Measurements from ENCODE around the gene TMC5. TPM values are rescaled to one million over a fixed set of nuclear protein-coding genes. Genes with fewer than 3 reads are reported as not detected.
"Not testable (repeated sequence)": the region's sequence is repeated elsewhere in the genome, so short reads cannot be mapped to it uniquely, and the experiment has no call there.

Gene TMC5
- total RNA-seq, 4 donors from 2014 or later, result 0.29 to 4.0 (median 1.4) TPM

DNA sequence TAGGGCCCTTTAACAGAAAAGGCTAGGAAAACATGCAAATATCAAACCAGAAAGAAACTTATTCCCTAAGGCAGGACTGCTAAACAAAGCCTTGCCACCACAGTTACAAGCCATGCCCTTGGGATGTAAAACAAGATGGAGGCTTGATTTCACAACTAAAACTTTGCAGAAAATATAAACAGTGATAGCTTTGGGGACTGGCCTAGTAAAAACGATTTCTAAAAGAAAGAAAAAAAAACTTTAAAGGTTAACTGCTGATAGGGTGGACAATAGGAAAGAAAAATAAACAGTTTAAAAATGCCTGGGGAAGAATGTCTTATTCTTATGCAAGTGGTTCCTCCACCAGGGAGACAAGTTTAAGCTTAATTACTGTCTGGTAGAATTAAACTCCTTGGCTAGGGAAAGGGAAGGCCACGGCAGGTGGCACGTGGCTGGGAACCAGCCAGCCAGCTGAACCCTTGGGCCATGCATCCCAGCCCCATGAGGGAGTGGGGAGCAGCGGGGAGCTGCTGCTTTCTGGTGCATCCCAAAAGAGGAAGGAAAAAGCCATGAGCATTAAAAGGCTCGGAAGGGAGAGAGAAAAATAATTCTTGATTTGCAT, 10.7 kb upstream of the TMC5 start:
- intact Hi-C loops (cut with DNase I), result no loop called here
- no peaks in the 10 kb centered on the region for H3K27me3 ChIP-seq
- H3K4me3 ChIP-seq (replicated peaks in 1 of 3), result no peak overlapping the region
- no peak for DNase-seq
- H3K36me3 ChIP-seq, result no peaks in the 10 kb centered on the region
- H3K27ac ChIP-seq, result no peak overlapping the region
- TF ChIP-seq POLR2A (IDR thresholded peaks at IDR 0.05) (no peak), CTCF (IDR thresholded peaks at IDR 0.05) (no peak)
- no peaks in the 10 kb centered on the region for H3K9me3 ChIP-seq
- WGBS, 2 donors, result 67 to 72% methylated on average over 5 of the region's 5 CpGs
- H3K4me1 ChIP-seq, result peaks cover 0 to 6% of the 10 kb centered on the region in 2 donors

DNA sequence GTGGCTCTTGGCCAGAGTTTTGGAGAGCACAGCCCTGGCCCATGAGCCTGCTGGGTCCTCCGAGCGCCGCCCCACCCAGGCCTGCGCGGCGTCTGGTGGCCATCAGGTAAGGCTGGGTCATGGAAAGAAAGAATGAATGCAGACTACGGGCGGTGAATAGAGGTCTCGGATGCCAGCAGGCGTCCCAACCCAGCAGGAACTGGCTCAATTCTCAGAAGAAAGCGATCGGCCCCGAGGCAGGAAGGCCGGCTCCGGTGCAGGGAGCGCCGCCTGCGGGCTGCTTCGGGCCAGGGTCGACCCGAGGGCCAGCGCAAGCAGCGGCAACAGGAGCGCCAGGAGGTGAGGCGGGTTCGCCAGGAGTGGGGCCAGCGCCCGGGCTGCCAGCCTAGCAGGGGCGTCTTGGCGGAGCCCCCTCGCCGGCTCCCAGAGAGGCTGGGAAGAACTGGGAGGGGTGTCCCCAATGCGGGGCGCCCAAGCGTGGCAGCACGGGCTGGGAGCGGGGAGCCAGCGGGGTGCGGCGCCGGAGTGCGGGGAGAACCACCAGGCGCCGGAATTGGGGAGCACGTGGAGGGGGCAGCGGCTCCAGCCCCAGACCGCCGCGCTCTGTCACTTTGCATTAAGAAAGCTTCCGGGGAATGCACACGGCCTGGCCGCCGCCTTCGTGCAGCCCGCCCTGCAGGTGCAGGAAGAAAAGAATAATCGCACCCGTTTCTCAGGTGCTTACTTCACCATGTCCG, 7.1 kb upstream of the TMC5 start:
- Histone ChIP-seq H3K36me3 (no peaks in the 10 kb centered on the region), H3K4me1 (peaks cover 8 to 9% of the 10 kb centered on the region in 2 donors), H3K27ac (peak overlapping the region in 1 of 3 donors; percentile 29), H3K9me3 (no peaks in the 10 kb centered on the region), H3K27me3 (no peaks in the 10 kb centered on the region), H3K4me3 (replicated peaks in 1 of 3) (peak overlapping the region in 2 of 3 donors; percentile 21 to 29)
- TF ChIP-seq CTCF (IDR thresholded peaks at IDR 0.05) (peak in 4 of 6 experiments; percentile 30 to 55 (median 42)), POLR2A (IDR thresholded peaks at IDR 0.05) (no peak)
- WGBS, 2 donors, result 6 to 12% methylated on average over 19 to 44 of the region's 58 CpGs
- intact Hi-C loops (cut with DNase I), result no loop called here
- DNase-seq, result peak; percentile 55 to 65

DNA sequence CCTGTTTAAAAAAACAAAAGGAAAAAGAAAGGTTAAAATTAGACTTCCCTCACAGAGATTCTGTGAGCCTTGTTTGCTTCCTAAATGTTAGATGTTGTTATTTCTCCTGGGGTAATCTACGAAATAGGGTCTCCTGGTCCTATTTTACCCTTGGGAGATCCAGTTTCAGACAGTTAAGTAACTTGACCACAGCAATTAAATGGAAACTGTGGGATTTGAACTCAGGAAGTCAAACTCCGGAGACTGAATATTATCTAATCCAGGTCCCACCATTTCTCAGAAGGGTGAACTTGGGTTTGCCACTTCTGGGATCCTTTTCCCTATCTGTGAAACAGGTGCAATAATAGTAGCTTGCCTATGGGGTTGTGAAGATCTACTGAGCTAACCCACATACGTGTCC, 6.4 kb upstream of the TMC5 start:
- DNase-seq, result no peak
- WGBS, 2 donors, result 81 to 85% methylated on average over 3 of the region's 3 CpGs
- Histone ChIP-seq H3K4me3 (replicated peaks in 1 of 3) (no peak overlapping the region), H3K27me3 (no peaks in the 10 kb centered on the region), H3K36me3 (no peaks in the 10 kb centered on the region), H3K9me3 (no peaks in the 10 kb centered on the region), H3K27ac (no peak overlapping the region), H3K4me1 (peaks cover 8 to 9% of the 10 kb centered on the region in 2 donors)
- TF ChIP-seq CTCF (IDR thresholded peaks at IDR 0.05) (no peak), POLR2A (IDR thresholded peaks at IDR 0.05) (no peak)
- intact Hi-C loops (cut with DNase I), result no loop called here

DNA sequence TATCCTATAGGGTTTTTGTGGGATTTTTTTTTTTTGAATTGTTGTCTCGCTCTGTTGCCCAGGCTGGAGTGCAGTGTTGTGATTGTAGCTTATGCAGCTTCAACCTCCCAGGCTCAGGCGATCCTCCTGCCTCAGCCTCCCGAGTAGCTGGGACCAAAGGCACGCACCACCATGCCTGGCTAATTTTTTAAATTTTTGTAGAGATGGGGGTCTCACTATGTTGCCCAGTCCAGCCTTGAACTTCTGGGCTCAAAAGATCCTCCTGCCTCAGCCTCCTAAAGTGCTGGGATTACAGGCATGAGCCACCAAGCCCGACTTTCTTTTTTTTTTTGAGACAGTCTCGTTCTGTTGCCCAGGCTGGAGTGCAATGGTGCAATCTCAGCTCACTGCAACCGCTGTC, 5.6 kb upstream of the TMC5 start:
- H3K4me1 ChIP-seq; DNase-seq; intact Hi-C loops (cut with DNase I); H3K36me3 ChIP-seq; H3K27ac ChIP-seq; H3K27me3 ChIP-seq; H3K4me3 ChIP-seq (replicated peaks in 1 of 3); H3K9me3 ChIP-seq: not testable (repeated sequence)
- WGBS, 2 donors, result 96% methylated on average over 7 of the region's 7 CpGs

DNA sequence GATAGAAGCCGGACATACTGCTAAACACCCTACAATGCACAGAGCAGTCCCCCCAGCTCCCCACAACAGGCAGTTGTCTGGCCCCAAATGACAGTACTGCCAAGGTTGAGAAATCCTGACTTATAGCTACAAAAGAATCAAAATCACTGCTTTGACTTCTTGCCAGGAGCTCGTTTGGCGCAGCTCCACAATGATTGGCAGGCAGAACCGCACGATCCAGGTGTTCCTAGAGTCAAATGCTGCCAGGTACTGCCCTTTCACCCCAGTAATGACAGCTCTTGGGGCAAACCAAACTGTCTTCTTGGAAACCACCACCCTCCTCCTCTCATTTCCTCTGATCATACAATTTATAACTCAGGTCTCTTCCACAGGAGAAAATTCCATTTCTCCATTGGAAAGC, 2.2 kb upstream of the TMC5 start:
- peak; percentile 60 to 75 for DNase-seq
- Histone ChIP-seq H3K36me3 (no peaks in the 10 kb centered on the region), H3K4me1 (peaks cover 6 to 8% of the 10 kb centered on the region in 2 donors), H3K4me3 (replicated peaks in 1 of 3) (no peak overlapping the region), H3K9me3 (no peaks in the 10 kb centered on the region), H3K27me3 (no peaks in the 10 kb centered on the region), H3K27ac (peak overlapping the region in 1 of 3 donors; percentile 61)
- no peak for TF ChIP-seq POLR2A (IDR thresholded peaks at IDR 0.05)
- TF ChIP-seq CTCF (IDR thresholded peaks at IDR 0.05), result no peak
- intact Hi-C loops (cut with DNase I), result no loop called here
- 28 to 37% methylated on average over 5 of the region's 5 CpGs for WGBS, 2 donors

Data from thyroid gland (tissue), 4 donors.